Neural cell (in vitro differentiated cells): ENCODE measurements around the gene MCTP2.

Experiments used
- CTCF ChIP-seq: fragments of 450-650 bp; IDR thresholded peaks from 2 replicates; pipeline ENCODE4 v1.5.1; 2014; ENCODE audit warnings: antibody characterized with exemption, mild to moderate bottlenecking, moderate library complexity; ENCODE audit not compliant: poor library complexity, severe bottlenecking
- EP300 ChIP-seq: fragments of 450-650 bp; conservative IDR thresholded peaks from 2 replicates; pipeline ENCODE4 v1.6.1; 2014; ENCODE audit warnings: antibody characterized with exemption, mild to moderate bottlenecking, moderate library complexity; ENCODE audit not compliant: poor library complexity, severe bottlenecking
- EZH2 ChIP-seq: fragments of 200-600, 300-800 bp; shearing (Covaris generic), sonication (generic); IDR thresholded peaks from 2 replicates; pipeline ENCODE4 v1.6.1; 2014; ENCODE audit warnings: antibody characterized with exemption, low read length, borderline replicate concordance, mild to moderate bottlenecking; ENCODE audit not compliant: insufficient read depth, poor library complexity, severe bottlenecking
- MXI1 ChIP-seq: fragments of 450-650 bp; conservative IDR thresholded peaks from 2 replicates; pipeline ENCODE4 v1.6.1; 2014; ENCODE audit warnings: antibody characterized with exemption, mild to moderate bottlenecking; ENCODE audit not compliant: poor library complexity, severe bottlenecking
- POLR2AphosphoS5 ChIP-seq: IDR thresholded peaks from 2 replicates; pipeline ENCODE4 v1.6.1; 2012
- RAD21 ChIP-seq: fragments of 450-650 bp; conservative IDR thresholded peaks from 2 replicates; pipeline ENCODE4 v1.6.1; 2014; ENCODE audit warnings: antibody characterized with exemption, mild to moderate bottlenecking, moderate library complexity
- REST ChIP-seq: IDR thresholded peaks from 2 replicates; pipeline ENCODE4 v1.6.1; 2012; ENCODE audit warnings: borderline replicate concordance
- SMC3 ChIP-seq: fragments of 450-650 bp; conservative IDR thresholded peaks from 2 replicates; pipeline ENCODE4 v1.6.1; 2014; ENCODE audit warnings: antibody characterized with exemption, mild to moderate bottlenecking, moderate library complexity; ENCODE audit not compliant: poor library complexity
- TAF1 ChIP-seq: IDR thresholded peaks from 2 replicates; pipeline ENCODE4 v1.6.1; 2012; ENCODE audit warnings: low read depth

GRCh38 chr15:94383706-94384105 is 152.3 kb downstream of the MCTP2 start:
- no peak for TF ChIP-seq RAD21
- TF ChIP-seq CTCF: no peak
- TF ChIP-seq POLR2AphosphoS5: no peak
- TF ChIP-seq EZH2: no peak
- no peak for TF ChIP-seq MXI1
- no peak for TF ChIP-seq REST
- no peak for TF ChIP-seq SMC3
- no peak for TF ChIP-seq TAF1
- no peak for TF ChIP-seq EP300
